ENCODE data around the gene COL23A1. TPM values are rescaled to one million over a fixed set of nuclear protein-coding genes. Genes with fewer than 3 reads are reported as not detected.

COL23A1 gene
- total RNA-seq, 4 donors from 2014 or later, result 0.83 to 1.8 (median 1.5) TPM

- Histone ChIP-seq H3K4me1 (peaks cover 26 to 43% (median 28%) of the 10 kb centered on the region in 4 donors), H3K4me3 (no peak overlapping the region), H3K9me3 (no peaks in the 10 kb centered on the region), H3K36me3 (peaks cover 47 to 78% (median 75%) of the 10 kb centered on the region in 4 donors), H3K27me3 (no peaks in the 10 kb centered on the region), H3K27ac (replicated peaks in 1 of 4) (no peak overlapping the region)
- 76% methylated on average over 5 of the region's 5 CpGs for WGBS
- TF ChIP-seq, protein P1, sequence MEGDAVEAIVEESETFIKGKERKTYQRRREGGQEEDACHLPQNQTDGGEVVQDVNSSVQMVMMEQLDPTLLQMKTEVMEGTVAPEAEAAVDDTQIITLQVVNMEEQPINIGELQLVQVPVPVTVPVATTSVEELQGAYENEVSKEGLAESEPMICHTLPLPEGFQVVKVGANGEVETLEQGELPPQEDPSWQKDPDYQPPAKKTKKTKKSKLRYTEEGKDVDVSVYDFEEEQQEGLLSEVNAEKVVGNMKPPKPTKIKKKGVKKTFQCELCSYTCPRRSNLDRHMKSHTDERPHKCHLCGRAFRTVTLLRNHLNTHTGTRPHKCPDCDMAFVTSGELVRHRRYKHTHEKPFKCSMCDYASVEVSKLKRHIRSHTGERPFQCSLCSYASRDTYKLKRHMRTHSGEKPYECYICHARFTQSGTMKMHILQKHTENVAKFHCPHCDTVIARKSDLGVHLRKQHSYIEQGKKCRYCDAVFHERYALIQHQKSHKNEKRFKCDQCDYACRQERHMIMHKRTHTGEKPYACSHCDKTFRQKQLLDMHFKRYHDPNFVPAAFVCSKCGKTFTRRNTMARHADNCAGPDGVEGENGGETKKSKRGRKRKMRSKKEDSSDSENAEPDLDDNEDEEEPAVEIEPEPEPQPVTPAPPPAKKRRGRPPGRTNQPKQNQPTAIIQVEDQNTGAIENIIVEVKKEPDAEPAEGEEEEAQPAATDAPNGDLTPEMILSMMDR (IDR thresholded peaks at IDR 0.05), result no peak
- TF ChIP-seq EP300 (IDR thresholded peaks at IDR 0.05), result no peak
- TF ChIP-seq POLR2A (IDR thresholded peaks at IDR 0.05; ENCODE audit: low read depth), result no peak
- no peak for TF ChIP-seq POLR2AphosphoS5 (IDR thresholded peaks at IDR 0.05)
- intact Hi-C loops (cut with DNase I), result no loop called here
- no peak for DNase-seq (ENCODE audit: extremely low spot score)
Observed at GRCh38 chr5:178208540-178209227, 381.5 kb downstream of the COL23A1 start.

GRCh38 chr5:178207917-178208280, 382.3 kb downstream of the COL23A1 start:
- TF ChIP-seq POLR2A (IDR thresholded peaks at IDR 0.05; ENCODE audit: low read depth), result no peak
- TF ChIP-seq, protein P1 (IDR thresholded peaks at IDR 0.05), result no peak
- no peak for TF ChIP-seq POLR2AphosphoS5 (IDR thresholded peaks at IDR 0.05)
- no peak for TF ChIP-seq EP300 (IDR thresholded peaks at IDR 0.05)
- intact Hi-C loops (cut with DNase I), result no loop called here

GRCh38 chr5:178207183-178207916, 382.8 kb downstream of the COL23A1 start:
- intact Hi-C loops (cut with DNase I), result no loop called here
- no peaks in the 10 kb centered on the region for H3K27me3 ChIP-seq
- peaks cover 26 to 46% (median 29%) of the 10 kb centered on the region in 4 donors for H3K4me1 ChIP-seq
- WGBS, result 78% methylated on average over 5 of the region's 5 CpGs
- no peak overlapping the region for H3K4me3 ChIP-seq
- H3K27ac ChIP-seq (replicated peaks in 1 of 4), result peak overlapping the region; percentile 37 to 98 (median 94)
- TF ChIP-seq POLR2A (IDR thresholded peaks at IDR 0.05; ENCODE audit: low read depth) (no peak), POLR2AphosphoS5 (IDR thresholded peaks at IDR 0.05) (no peak), EP300 (IDR thresholded peaks at IDR 0.05) (no peak)
- TF ChIP-seq, protein P1 (IDR thresholded peaks at IDR 0.05), result no peak
- DNase-seq (ENCODE audit: extremely low spot score), result no peak
- peaks cover 43 to 65% (median 61%) of the 10 kb centered on the region in 4 donors for H3K36me3 ChIP-seq
- no peaks in the 10 kb centered on the region for H3K9me3 ChIP-seq

More at GRCh38 chr5:178207917-178208280, 382.3 kb downstream of the COL23A1 start:
- DNase-seq (ENCODE audit: extremely low spot score), result no peak
- Histone ChIP-seq H3K4me1 (peaks cover 26 to 46% (median 29%) of the 10 kb centered on the region in 4 donors), H3K36me3 (peaks cover 46 to 70% (median 67%) of the 10 kb centered on the region in 4 donors), H3K9me3 (no peaks in the 10 kb centered on the region), H3K4me3 (no peak overlapping the region), H3K27ac (replicated peaks in 1 of 4) (no peak overlapping the region), H3K27me3 (no peaks in the 10 kb centered on the region)
- WGBS, result 90% methylated on average over 1 of the region's 1 CpG

GRCh38 chr5:178206166-178207101, 383.8 kb downstream of the COL23A1 start:
- peak overlapping the region; percentile 37 to 98 (median 94) for H3K27ac ChIP-seq (replicated peaks in 1 of 4)
- no peaks in the 10 kb centered on the region for H3K9me3 ChIP-seq
- no peak for DNase-seq (ENCODE audit: extremely low spot score)
- H3K4me1 ChIP-seq, result peaks cover 26 to 46% (median 29%) of the 10 kb centered on the region in 4 donors
- no peaks in the 10 kb centered on the region for H3K27me3 ChIP-seq
- peaks cover 35 to 56% (median 52%) of the 10 kb centered on the region in 4 donors for H3K36me3 ChIP-seq
- 64% methylated on average over 12 of the region's 12 CpGs for WGBS
- intact Hi-C loops (cut with DNase I), result no loop called here
- no peak for TF ChIP-seq EP300 (IDR thresholded peaks at IDR 0.05)
- TF ChIP-seq POLR2A (IDR thresholded peaks at IDR 0.05; ENCODE audit: low read depth), result no peak
- H3K4me3 ChIP-seq, result peak overlapping the region; percentile 90 to 99 (median 98)
